Stimulated activated CD4-positive, alpha-beta T cell treated with anti-CD3 and anti-CD28 coated beads, Interleukin-1b, Interleukin-23, amount 100 ng/mL, for 24 hours (primary cell): ENCODE measurements around the gene SH3D21.

ENCODE experiments used
- DNase-seq, 4 experiments: peaks; one replicate each; pipeline ENCODE4 v3.0.0-alpha.2; 2020; ENCODE audit warnings: low read depth in 4 of 4, low spot score in 1 of 4

Gene SH3D21

GRCh38 chr1:36303244-36303643, 2.9 kb upstream of the SH3D21 start:
- no peak for DNase-seq

GRCh38 chr1:36303650-36304360, 2.4 kb upstream of the SH3D21 start:
- DNase-seq = no peak

GRCh38 chr1:36304521-36304920, 1.6 kb upstream of the SH3D21 start:
- DNase-seq = no peak

- peak in 1 of 4 experiments; percentile 47 for DNase-seq
Observed at GRCh38 chr1:36304970-36305914, 926 bp upstream of the SH3D21 start.

GRCh38 chr1:36305915-36306209, 306 bp upstream of the SH3D21 start:
- no peak for DNase-seq

- peak; percentile 70 to 94 (median 76) for DNase-seq
Observed at GRCh38 chr1:36306902-36307456, 811 bp downstream of the SH3D21 start.

GRCh38 chr1:36307601-36308330, 1.6 kb downstream of the SH3D21 start:
- DNase-seq = no peak

GRCh38 chr1:36309397-36309796, 3.2 kb downstream of the SH3D21 start:
- no peak for DNase-seq

- DNase-seq = no peak
Observed at GRCh38 chr1:36320291-36320761, 14.2 kb downstream of the SH3D21 start.

GRCh38 chr1:36320767-36321118, 14.6 kb downstream of the SH3D21 start:
- DNase-seq = no peak

GRCh38 chr1:36321119-36321951, 15.2 kb downstream of the SH3D21 start:
- no peak for DNase-seq

GRCh38 chr1:36322041-36322785, 16.0 kb downstream of the SH3D21 start:
- DNase-seq = no peak

GRCh38 chr1:36322786-36323635, 16.8 kb downstream of the SH3D21 start:
- no peak for DNase-seq

- no peak for DNase-seq
Observed at GRCh38 chr1:36323636-36324352, 17.6 kb downstream of the SH3D21 start, which contains the start of gene EVA1B. Gene EVA1B (minus strand): TSS chr1:36323645. CDS start chr1:36323037, 608 bp downstream.

GRCh38 chr1:36324353-36324703, 18.2 kb downstream of the SH3D21 start:
- no peak for DNase-seq

- DNase-seq = no peak
Observed at GRCh38 chr1:36326499-36326898, 20.3 kb downstream of the SH3D21 start.

GRCh38 chr1:36327421-36328087, 21.4 kb downstream of the SH3D21 start:
- DNase-seq = no peak

- no peak for DNase-seq
Observed at GRCh38 chr1:36328088-36328480, 21.9 kb downstream of the SH3D21 start.
